Cerebellar nuclear complex (tissue), 1 donor: Measurements from ENCODE around the gene GDPGP1.

Experiments used
- DNase-seq, 2 experiments: peaks; one replicate each; lab custom pipeline; 2025; lab: John Stamatoyannopoulos, UW

Gene GDPGP1

GRCh38 chr15:90205050-90205848 is 28.8 kb upstream of the GDPGP1 start:
- DNase-seq, result no peak

- DNase-seq, result no peak
These were observed 28.1 kb upstream of the GDPGP1 start for GRCh38 chr15:90205886-90206285.

GRCh38 chr15:90207252-90207651 is 26.8 kb upstream of the GDPGP1 start:
- DNase-seq, result no peak

- no peak for DNase-seq
These were observed 25.7 kb upstream of the GDPGP1 start for GRCh38 chr15:90208356-90208755.

GRCh38 chr15:90209591-90209990 is 24.4 kb upstream of the GDPGP1 start:
- no peak for DNase-seq

- DNase-seq, result no peak
These were observed 23.4 kb upstream of the GDPGP1 start for GRCh38 chr15:90210593-90210992.

GRCh38 chr15:90211009-90211408 is 23.0 kb upstream of the GDPGP1 start:
- DNase-seq, result no peak

- no peak for DNase-seq
These were observed 22.4 kb upstream of the GDPGP1 start for GRCh38 chr15:90211440-90212143.

GRCh38 chr15:90212221-90213098 is 21.5 kb upstream of the GDPGP1 start:
- no peak for DNase-seq

GRCh38 chr15:90213122-90213817 is 20.7 kb upstream of the GDPGP1 start:
- DNase-seq, result no peak

- no peak for DNase-seq
These were observed 20.2 kb upstream of the GDPGP1 start for GRCh38 chr15:90213818-90214204.

- DNase-seq, result no peak
These were observed 19.3 kb upstream of the GDPGP1 start for GRCh38 chr15:90214553-90215196.

GRCh38 chr15:90217671-90218394 is 16.2 kb upstream of the GDPGP1 start:
- no peak for DNase-seq

GRCh38 chr15:90219421-90220141 is 14.4 kb upstream of the GDPGP1 start:
- DNase-seq, result no peak

- DNase-seq, result no peak
These were observed 12.6 kb upstream of the GDPGP1 start for GRCh38 chr15:90221246-90221900.

GRCh38 chr15:90222547-90222946 is 11.5 kb upstream of the GDPGP1 start:
- DNase-seq, result no peak

- DNase-seq, result no peak
These were observed 10.4 kb upstream of the GDPGP1 start for GRCh38 chr15:90223441-90224165.

- DNase-seq, result no peak
These were observed 9.0 kb upstream of the GDPGP1 start for GRCh38 chr15:90225047-90225446.
